Aorta (tissue), 5 donors: Measurements from ENCODE around the gene LDLRAD4. TPM values are rescaled to one million over a fixed set of nuclear protein-coding genes. Genes with fewer than 3 reads are reported as not detected.

Experiments
- ATAC-seq: fragments of 200-7000 bp; cut with Tn5 transposase; one replicate; pipeline ENCODE4 v1.9.1; 2022; ENCODE audit warnings: moderate library complexity; ENCODE audit not compliant: low FRiP score
- DNase-seq, 2 donors: peaks; one replicate each; pipeline ENCODE4 v3.0.0-alpha.2; 2020
- H3K27ac ChIP-seq, 2 donors: one replicate each; pipeline ENCODE4 v1.5.1; 2013; ENCODE audit warnings: low read length in 2 of 2, mild to moderate bottlenecking in 2 of 2, moderate library complexity in 2 of 2, control low read depth in 1 of 2, inconsistent platforms in 1 of 2, low read depth in 1 of 2
- H3K27me3 ChIP-seq, 2 donors: one replicate each; pipeline ENCODE4 v1.6.1; 2013; ENCODE audit warnings: control low read depth in 1 of 2, low read length in 1 of 2, mild to moderate bottlenecking in 1 of 2, moderate library complexity in 1 of 2; ENCODE audit not compliant: insufficient read depth in 2 of 2, control insufficient read depth in 1 of 2
- H3K36me3 ChIP-seq, 2 donors: one replicate each; pipeline ENCODE4 v1.6.1; 2013; ENCODE audit warnings: control low read depth in 1 of 2, low read length in 1 of 2, mild to moderate bottlenecking in 1 of 2; ENCODE audit not compliant: insufficient read depth in 2 of 2, control insufficient read depth in 1 of 2
- H3K4me1 ChIP-seq, 2 donors: one replicate each; pipeline ENCODE4 v1.6.1; 2013; ENCODE audit warnings: low read length in 2 of 2, control low read depth in 1 of 2, mild to moderate bottlenecking in 1 of 2, moderate library complexity in 1 of 2; ENCODE audit not compliant: insufficient read depth in 2 of 2, control insufficient read depth in 1 of 2
- H3K4me3 ChIP-seq, 2 donors: one replicate each; pipeline ENCODE4 v1.5.1; 2013; ENCODE audit warnings: low read length in 2 of 2, control low read depth in 1 of 2, mild to moderate bottlenecking in 1 of 2
- H3K9me3 ChIP-seq: one replicate; pipeline ENCODE4 v1.6.1; 2013; ENCODE audit warnings: mild to moderate bottlenecking, low read length; ENCODE audit not compliant: control insufficient read depth
- WGBS, 2 donors: extraction: QIAGEN DNeasy Blood & Tissue Kit; methylation state at CpG; one replicate each; pipeline ENCODE4 v1.1.7; 2013; 5-methylcytosine and 5-hydroxymethylcytosine counted together
- intact Hi-C, 2 donors: fragments of 100-400 bp; cut with DNase I; formaldehyde crosslinking; loops; one replicate each; pipeline versions ENCODE4 v1.14.2 to v1.15.0; 2022
- polyA plus RNA-seq, 2 donors: library from polyadenylated mRNA; stranded (reverse); fragments of 200-250 nt; gene quantifications; one replicate each; pipeline ENCODE4 v1.2.3, GENCODE V29; 2013
- total RNA-seq, 2 donors: library from RNA; stranded (reverse); fragmentation: NEBNext Ultra II Directional; extraction: Animal tissue kit (Norgen Biotek cat#: 25700); gene quantifications; one replicate each; pipeline ENCODE4 v1.2.1, GENCODE V29; 2021
- donor health status: healthy with polysubstance abuse.
- donor health status: Bipolar disorder and iron deficiency.
- donor health status: DM: no; HTN: no; CAD: no.
- donor health status: DM: no; HTN: no; CAD: no.
- donor health status: DM: yes; HTN: yes; CAD: no.

The LDLRAD4 gene
- total and polyA plus RNA-seq, 4 donors, result 7.0 to 112 (median 36.9) TPM

- intact Hi-C loops, result no loop called here
- no peak for DNase-seq
- no peaks in the 10 kb centered on the region for H3K27me3 ChIP-seq
- no peak for ATAC-seq
- peaks cover 3 to 9% of the 10 kb centered on the region in 2 donors for H3K4me1 ChIP-seq
- no peaks in the 10 kb centered on the region for H3K9me3 ChIP-seq
- 77% methylated on average over 4 of the region's 4 CpGs for WGBS, 2 donors
- H3K36me3 ChIP-seq, result peaks cover 0 to 6% of the 10 kb centered on the region in 2 donors
- H3K27ac ChIP-seq, result no peak overlapping the region
- no peak overlapping the region for H3K4me3 ChIP-seq
Measured at GRCh38 chr18:13514558-13514957, 296.0 kb downstream of the LDLRAD4 start.

GRCh38 chr18:13516855-13517254, 298.3 kb downstream of the LDLRAD4 start:
- ATAC-seq (no peak), DNase-seq (no peak)
- WGBS, 2 donors, result 97 to 98% methylated on average over 6 of the region's 6 CpGs
- peaks cover under 1 to 7% of the 10 kb centered on the region in 2 donors for H3K4me1 ChIP-seq
- H3K4me3 ChIP-seq, result no peak overlapping the region
- peaks cover 0 to 6% of the 10 kb centered on the region in 2 donors for H3K36me3 ChIP-seq
- no peak overlapping the region for H3K27ac ChIP-seq
- intact Hi-C loops, result no loop called here
- no peaks in the 10 kb centered on the region for H3K9me3 ChIP-seq
- H3K27me3 ChIP-seq, result no peaks in the 10 kb centered on the region

GRCh38 chr18:13517369-13517768, 298.8 kb downstream of the LDLRAD4 start:
- no peak overlapping the region for H3K27ac ChIP-seq
- H3K4me1 ChIP-seq, result peaks cover 0 to 4% of the 10 kb centered on the region in 2 donors
- H3K27me3 ChIP-seq, result no peaks in the 10 kb centered on the region
- no peak for DNase-seq
- ATAC-seq, result no peak
- no peaks in the 10 kb centered on the region for H3K9me3 ChIP-seq
- no peak overlapping the region for H3K4me3 ChIP-seq
- WGBS, 2 donors, result 89 to 90% methylated on average over 7 of the region's 7 CpGs
- intact Hi-C loops, result no loop called here
- peaks cover 0 to 6% of the 10 kb centered on the region in 2 donors for H3K36me3 ChIP-seq

DNA sequence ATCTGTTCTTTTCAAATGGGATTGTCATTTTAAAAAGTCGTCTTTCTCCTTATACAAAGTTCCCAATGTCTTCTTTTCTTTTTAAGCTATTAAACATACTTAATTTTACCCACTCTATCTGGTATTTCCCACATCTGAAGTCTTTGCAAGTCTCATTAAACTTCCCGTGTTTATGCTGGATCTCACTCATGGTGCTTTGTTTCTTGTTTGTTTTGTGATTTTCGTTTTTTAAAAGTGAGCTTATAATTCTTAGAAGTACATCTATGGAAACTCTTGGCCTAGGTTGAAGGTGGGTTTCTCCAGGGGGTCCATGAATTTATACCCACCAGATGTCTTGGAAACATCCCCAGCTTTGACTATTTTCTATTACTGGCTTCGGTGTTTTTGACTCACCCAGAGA, 299.8 kb downstream of the LDLRAD4 start:
- intact Hi-C loops, result no loop called here
- Histone ChIP-seq H3K4me3 (no peak overlapping the region), H3K36me3 (peaks cover 0 to 6% of the 10 kb centered on the region in 2 donors), H3K9me3 (no peaks in the 10 kb centered on the region), H3K4me1 (peaks cover 0 to 2% of the 10 kb centered on the region in 2 donors), H3K27ac (no peak overlapping the region), H3K27me3 (no peaks in the 10 kb centered on the region)
- 70 to 72% methylated on average over 4 of the region's 4 CpGs for WGBS, 2 donors
- DNase-seq, result no peak
- ATAC-seq, result no peak

- H3K27me3 ChIP-seq, result no peaks in the 10 kb centered on the region
- H3K9me3 ChIP-seq, result no peaks in the 10 kb centered on the region
- WGBS, 2 donors, result 56 to 72% methylated on average over 6 of the region's 6 CpGs
- no peak for DNase-seq
- peak overlapping the region in 1 of 2 donors; percentile 6 for H3K27ac ChIP-seq
- H3K4me3 ChIP-seq, result no peak overlapping the region
- peak; percentile 43 for ATAC-seq
- intact Hi-C loops, result no loop called here
- no peaks in the 10 kb centered on the region for H3K4me1 ChIP-seq
- peaks cover 0 to 6% of the 10 kb centered on the region in 2 donors for H3K36me3 ChIP-seq
Measured at GRCh38 chr18:13520306-13520705, 301.7 kb downstream of the LDLRAD4 start.

DNA sequence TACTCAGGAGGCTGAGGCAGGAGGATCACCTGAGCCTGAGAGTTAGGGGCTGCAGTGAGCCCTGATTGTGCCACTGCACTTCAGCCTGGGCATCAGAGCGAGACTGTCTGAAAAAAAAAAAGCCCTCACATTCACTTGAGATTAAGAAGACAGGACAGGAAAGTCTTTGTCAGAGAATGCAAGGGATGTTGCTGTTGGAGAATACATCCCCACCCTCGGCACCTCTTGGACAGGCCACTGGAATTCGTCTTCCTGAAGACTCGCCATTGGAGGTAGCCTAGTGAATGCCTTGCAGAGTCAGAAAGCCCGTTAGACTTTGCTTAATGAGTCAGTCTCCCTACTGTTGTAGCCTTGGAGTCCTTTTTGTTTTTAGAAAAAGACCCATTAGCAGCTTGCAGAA, 302.2 kb downstream of the LDLRAD4 start:
- DNase-seq (no peak), ATAC-seq (no peak)
- intact Hi-C loops, result no loop called here
- 94% methylated on average over 5 of the region's 5 CpGs for WGBS, 2 donors
- Histone ChIP-seq H3K4me3 (no peak overlapping the region), H3K27ac (peak overlapping the region in 1 of 2 donors; percentile 36), H3K9me3 (no peaks in the 10 kb centered on the region), H3K36me3 (peaks cover 0 to 6% of the 10 kb centered on the region in 2 donors), H3K27me3 (no peaks in the 10 kb centered on the region), H3K4me1 (no peaks in the 10 kb centered on the region)

- H3K36me3 ChIP-seq, result peaks cover 0 to 6% of the 10 kb centered on the region in 2 donors
- 77 to 79% methylated on average over 4 of the region's 4 CpGs for WGBS, 2 donors
- H3K27ac ChIP-seq, result no peak overlapping the region
- no peak for ATAC-seq
- DNase-seq, result no peak
- H3K4me1 ChIP-seq, result no peaks in the 10 kb centered on the region
- no peaks in the 10 kb centered on the region for H3K27me3 ChIP-seq
- intact Hi-C loops, result no loop called here
- H3K9me3 ChIP-seq, result no peaks in the 10 kb centered on the region
- H3K4me3 ChIP-seq, result no peak overlapping the region
Measured at GRCh38 chr18:13521418-13521817, 302.9 kb downstream of the LDLRAD4 start.

DNA sequence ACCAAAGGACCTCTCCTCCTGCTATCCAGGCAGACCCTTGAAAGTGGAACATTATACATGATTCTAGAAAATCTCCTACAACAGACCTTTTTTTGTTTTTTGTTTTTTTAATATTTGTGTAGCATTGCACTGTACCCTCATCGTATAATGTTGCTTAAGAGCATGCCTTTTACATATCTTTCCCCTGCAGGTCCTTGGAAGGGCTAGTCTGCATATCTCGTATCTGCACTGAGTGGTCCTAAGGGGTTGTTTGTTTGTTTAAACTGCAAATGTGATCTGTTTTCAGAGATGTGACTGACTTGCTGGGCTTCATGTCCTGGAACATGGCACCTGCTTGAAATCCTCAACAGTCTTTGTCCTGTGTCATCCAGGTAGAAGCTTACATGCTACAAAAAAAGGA, 303.7 kb downstream of the LDLRAD4 start:
- no peaks in the 10 kb centered on the region for H3K9me3 ChIP-seq
- no peak overlapping the region for H3K27ac ChIP-seq
- intact Hi-C loops, result no loop called here
- no peaks in the 10 kb centered on the region for H3K4me1 ChIP-seq
- no peak overlapping the region for H3K4me3 ChIP-seq
- H3K36me3 ChIP-seq, result peaks cover 0 to under 1% of the 10 kb centered on the region in 2 donors
- ATAC-seq (no peak), DNase-seq (no peak)
- WGBS, 2 donors, result 57 to 66% methylated on average over 2 of the region's 2 CpGs
- no peaks in the 10 kb centered on the region for H3K27me3 ChIP-seq

DNA sequence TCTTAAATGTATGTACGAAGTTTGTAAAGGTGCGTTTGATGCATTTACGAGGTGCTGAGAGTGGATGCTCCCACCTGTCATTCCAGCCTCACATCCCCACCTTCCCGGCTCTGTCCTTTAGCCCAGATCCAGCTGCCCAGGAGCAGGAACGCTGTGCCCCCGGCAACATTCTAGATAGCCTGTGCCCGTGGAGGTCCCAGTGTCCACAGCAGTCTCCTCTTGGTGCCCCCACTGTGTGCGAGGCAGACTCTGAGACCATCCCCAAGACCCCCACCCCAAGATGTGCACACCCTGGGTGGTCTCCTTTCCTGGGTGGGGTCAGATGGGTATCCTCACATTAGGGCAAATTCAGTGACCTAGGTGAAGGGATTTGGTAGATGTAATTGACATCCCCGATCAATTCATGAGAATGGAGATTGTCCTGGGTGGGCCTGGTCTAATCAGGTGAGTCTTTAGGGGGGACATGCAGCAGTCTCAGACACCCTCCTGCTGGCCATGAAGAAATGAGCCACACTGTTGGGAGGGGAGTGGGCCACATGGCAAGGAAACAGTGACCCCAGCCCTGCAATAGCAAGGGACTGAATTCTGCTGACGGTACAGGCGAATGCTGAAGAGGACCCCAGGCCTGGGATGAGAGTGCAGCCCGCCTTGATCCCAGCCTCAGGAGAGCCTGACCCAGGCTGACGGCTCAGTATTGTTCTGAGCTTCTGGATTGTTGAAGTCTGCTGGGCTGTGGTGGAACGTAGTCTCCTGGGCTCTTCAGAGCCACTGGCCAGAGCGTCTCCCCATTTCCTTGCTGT, 304.5 kb downstream of the LDLRAD4 start:
- no peaks in the 10 kb centered on the region for H3K27me3 ChIP-seq
- WGBS, 2 donors, result 88 to 93% methylated on average over 15 of the region's 15 CpGs
- no peaks in the 10 kb centered on the region for H3K9me3 ChIP-seq
- no peak overlapping the region for H3K4me3 ChIP-seq
- H3K27ac ChIP-seq, result no peak overlapping the region
- ATAC-seq, result no peak
- intact Hi-C loops, result no loop called here
- DNase-seq, result no peak
- H3K36me3 ChIP-seq, result no peaks in the 10 kb centered on the region
- H3K4me1 ChIP-seq, result no peaks in the 10 kb centered on the region
